Transverse colon (tissue), 4 donors: Measurements from ENCODE around the gene UNC93B1.
"Not testable (repeated sequence)": the region's sequence is repeated elsewhere in the genome, so short reads cannot be mapped to it uniquely, and the experiment has no call there.

ENCODE experiments used
- CTCF ChIP-seq, 5 experiments: fragments of 200-600 bp in 3 of 5; fragments of 450-650 bp in 2 of 5; sonication (generic) in 3 of 5; IDR thresholded peaks; 1 replicate in 2 of 5; 2 replicates in 3 of 5; pipeline ENCODE4 v1.5.1; 2016 to 2017; ENCODE audit warnings: antibody characterized with exemption in 5 of 5, inconsistent platforms in 3 of 5, mild to moderate bottlenecking in 2 of 5, moderate library complexity in 1 of 5
- EP300 ChIP-seq: sonication (generic); formaldehyde crosslinking; IDR thresholded peaks from one replicate; pipeline ENCODE4 v1.6.1; 2017; ENCODE audit warnings: antibody characterized with exemption, low read depth
- POLR2A ChIP-seq: fragments of 450-650 bp; IDR thresholded peaks from one replicate; pipeline ENCODE4 v1.6.1; 2016; ENCODE audit warnings: antibody characterized with exemption, mild to moderate bottlenecking, moderate library complexity
- POLR2AphosphoS5 ChIP-seq, 3 donors: sonication (generic); formaldehyde crosslinking; IDR thresholded peaks; one replicate each; pipeline ENCODE4 v1.6.1; 2016; ENCODE audit warnings: antibody characterized with exemption in 3 of 3

- not testable (repeated sequence) for TF ChIP-seq POLR2A; CTCF (IDR thresholded peaks at IDR 0.05); POLR2AphosphoS5 (IDR thresholded peaks at IDR 0.05); EP300
Observed at GRCh38 chr11:67974746-67975145, 29.2 kb downstream of the UNC93B1 start.
